HG03159 (cell line): ENCODE measurements around the gene CRYBA4.

Experiments
- ATAC-seq: cut with Tn5 transposase; IDR thresholded peaks from one replicate; pipeline ENCODE4 v1.9.1; 2021; ENCODE audit warnings: mild to moderate bottlenecking, moderate library complexity; ENCODE audit not compliant: unreplicated experiment

Gene CRYBA4

DNA sequence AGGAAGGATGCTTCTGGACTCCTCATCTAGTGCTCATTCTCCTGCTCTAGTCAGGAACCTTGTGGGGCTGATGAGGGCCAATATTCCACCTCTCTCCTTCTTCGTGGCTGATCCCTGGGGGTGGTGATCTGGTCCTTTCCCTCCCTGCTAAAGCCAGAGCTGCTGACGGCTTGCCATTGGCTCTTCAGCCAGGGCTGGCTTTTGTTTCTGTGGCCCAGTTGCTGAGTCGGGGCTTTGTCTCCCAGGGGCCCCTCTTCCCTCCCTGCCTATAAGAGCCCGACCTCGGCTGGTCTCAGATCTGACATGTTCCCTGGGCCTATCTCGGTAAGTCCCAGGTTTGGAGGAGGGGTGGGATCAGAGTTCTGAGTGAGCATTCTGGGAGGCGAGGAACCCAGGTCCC is at the start of gene CRYBA4:
TSS of gene CRYBA4 (plus strand) at position 301 of the 400 bp plus-strand sequence. CDS start 634 bp downstream, outside the sequence.
- ATAC-seq = no peak

DNA sequence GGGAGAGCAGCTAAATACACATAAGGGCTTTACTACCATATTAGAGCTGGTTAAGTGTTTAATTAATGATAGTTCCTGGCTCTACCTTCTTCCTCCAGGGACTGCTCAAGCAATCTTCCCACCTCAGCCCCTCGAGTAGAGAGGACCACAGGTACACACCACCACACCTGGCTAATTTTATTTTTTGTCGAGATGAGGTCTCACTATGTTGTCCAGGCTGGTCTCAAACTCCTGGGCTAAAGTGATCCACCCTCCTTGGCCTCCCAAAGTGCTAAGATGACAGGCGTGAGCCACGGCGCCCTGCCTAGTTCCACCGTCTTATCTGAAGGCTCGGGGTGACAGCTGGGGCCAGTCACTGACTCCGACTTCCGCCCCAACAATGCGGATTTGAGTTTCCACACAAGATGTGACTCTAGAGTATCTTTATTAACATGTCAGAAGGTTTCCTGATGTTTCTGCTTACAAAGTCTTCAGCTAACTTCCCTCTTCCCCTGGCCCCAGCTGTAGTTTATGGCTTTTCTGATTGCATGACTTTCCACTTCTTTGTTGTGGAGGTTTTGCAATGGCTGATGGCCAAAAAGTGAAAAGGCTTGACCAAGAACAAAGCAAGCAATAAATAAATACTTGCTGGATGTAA is 48.6 kb upstream of the CRYBA4 start:
- ATAC-seq = no peak

DNA sequence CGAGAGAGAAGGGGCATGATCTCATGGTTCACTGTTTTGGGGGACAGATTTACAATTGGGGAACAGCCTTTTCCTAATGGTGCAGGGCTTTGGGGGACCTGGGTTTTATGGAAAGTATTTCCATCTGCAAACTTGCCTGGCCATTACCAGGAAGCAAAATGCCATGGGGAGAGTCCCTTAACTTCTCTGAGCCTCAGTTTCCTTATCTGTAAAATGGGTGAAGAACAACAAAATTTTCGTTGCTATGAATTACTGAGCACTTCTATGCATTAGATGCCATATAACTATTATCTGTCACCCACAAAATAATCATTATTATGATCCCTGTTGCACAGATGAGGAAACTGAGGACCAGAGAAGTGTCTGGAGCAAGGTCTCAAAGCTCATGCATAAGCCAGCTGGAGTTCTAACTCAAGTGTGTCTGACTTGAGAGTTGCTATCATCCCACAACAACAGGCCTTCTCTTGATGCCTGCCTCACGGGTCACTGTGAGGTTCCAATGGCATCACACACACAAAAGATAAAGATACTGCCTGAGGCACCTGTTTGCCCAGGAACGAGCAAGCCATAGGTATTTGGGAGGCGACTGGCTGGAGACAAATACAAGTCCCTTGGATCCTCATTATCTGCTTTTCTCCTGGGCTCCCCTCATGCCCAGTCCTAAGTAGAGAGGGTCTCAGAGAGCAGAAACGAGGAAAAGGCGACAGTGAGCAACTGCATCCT is 47.6 kb upstream of the CRYBA4 start:
- ATAC-seq = no peak

DNA sequence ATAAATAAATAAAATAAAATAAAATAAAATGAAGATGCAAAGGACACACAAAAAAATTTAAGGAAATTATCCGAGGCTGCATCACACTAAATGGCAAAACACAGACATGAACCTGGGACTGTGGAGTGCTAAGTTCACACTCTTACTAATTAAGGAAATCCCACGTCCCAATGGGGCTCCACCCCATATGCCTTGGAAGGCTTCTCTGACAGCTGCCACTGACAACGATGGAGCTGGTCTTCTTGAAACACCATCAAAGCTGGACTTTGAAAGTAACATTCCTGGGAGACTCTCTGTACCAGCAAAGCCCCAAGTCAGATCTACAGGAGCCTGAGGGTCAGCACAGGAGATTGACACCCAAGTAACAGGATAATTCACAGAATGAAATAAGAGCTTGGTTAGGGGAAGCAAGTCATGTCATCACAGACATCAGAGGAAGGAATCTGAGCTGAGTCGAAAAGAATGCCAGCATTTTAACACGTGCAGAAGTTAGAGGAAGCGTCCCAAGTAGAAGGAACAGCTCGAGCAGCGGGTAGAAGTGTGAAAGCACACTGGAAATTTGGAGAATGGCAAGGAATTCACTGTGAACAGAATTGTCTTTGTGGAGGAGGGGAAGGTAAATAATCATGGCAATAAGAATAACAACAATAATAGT is 45.6 kb upstream of the CRYBA4 start:
- no peak for ATAC-seq

DNA sequence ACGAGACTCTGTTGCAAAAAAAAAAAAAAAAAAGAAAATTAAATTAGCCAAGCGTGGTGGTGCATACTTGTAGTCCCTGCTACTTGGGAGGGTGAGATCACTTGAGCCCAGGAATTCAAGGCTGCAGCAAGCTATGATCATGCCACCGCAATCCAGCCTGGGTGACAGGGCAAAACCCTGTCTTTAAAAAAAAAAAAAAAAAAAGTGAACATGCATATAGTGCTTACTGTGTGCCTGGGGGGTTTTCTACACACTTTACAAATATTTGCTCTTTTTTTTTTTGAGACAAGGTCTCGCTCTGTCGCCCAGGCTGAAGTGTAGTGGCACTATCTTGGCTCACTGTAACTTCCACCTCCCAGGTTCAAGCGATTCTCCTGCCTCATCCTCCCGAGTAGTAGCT is 44.7 kb upstream of the CRYBA4 start:
- no peak for ATAC-seq

DNA sequence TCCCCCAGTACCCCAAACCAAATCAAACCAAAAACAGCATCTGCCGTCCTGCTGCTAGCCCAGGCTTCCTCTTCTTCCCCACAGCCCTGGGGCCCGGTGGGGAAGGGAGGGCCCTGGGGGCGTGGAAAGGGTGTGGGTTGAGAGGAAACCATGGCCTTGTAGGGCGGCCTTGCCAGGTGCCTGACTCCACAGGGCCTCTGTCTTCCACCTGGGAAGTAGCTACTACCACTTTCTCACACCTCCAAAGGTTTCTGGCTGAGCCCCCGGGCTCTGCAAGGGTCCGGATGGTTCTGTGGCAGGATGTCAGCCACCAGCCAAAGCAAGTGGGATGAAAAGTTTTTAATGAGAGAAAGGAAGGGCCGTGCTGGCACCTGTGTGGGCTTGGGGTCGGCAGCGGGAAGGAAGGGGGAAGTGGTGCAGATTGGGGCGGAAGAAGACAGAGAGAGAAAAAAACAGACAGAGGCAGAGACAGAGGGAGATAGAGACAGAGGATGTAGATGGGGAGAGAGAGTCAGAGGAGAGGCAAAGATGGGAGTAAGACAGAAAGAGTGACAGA is 42.4 kb upstream of the CRYBA4 start:
- ATAC-seq = no peak

DNA sequence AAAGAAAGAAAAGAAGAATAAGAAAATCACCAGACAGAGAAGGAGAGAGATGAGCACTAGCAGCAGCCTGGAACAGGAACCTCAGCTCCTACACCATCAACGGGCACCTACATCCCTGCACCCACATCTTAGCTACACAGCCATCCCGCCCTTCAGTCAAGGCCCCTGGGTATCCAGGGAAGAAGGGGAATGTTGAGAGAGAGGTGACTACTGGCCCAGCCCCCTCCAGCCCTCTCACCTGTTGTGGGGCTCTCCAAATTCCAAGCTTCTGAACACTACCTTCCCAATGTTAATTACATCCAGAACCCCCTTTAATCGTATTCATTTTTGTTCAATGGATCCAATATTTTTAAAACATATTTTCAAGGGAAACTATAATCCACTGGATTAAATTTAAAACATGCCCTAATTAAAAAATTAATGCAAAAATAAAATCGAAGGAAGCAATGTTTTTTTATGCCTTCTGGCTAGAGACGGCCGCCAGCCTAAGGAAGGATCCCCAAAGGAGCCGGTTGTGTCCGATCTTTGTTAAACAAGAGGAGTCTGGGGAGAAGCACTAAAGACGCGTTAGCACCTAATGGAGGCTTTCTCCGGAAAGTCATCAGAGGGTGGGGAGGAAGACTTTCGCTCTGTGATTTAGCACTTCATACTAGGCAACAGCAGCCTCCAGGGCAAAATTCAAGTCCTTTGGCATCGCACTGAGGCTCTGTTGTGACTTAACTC is 41.4 kb upstream of the CRYBA4 start:
- ATAC-seq = no peak

DNA sequence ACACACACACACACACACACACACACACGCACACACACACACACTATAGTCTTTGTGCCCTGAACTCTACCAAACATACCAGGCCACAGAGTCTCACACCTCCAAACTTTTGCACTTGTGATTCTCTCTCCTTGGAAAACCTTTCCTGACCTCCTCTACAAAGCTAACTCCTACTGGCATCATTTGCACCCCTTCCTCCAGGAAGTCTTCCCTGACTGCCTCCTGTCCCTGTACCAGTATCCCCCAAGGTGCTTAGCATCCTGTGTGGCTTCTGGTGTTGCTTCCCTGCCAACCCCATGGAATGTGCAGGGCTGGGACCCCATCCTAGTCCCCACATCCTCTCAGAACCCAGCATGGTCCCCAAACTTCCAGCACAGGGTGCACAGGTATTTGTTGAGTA is 40.7 kb upstream of the CRYBA4 start:
- ATAC-seq = no peak

DNA sequence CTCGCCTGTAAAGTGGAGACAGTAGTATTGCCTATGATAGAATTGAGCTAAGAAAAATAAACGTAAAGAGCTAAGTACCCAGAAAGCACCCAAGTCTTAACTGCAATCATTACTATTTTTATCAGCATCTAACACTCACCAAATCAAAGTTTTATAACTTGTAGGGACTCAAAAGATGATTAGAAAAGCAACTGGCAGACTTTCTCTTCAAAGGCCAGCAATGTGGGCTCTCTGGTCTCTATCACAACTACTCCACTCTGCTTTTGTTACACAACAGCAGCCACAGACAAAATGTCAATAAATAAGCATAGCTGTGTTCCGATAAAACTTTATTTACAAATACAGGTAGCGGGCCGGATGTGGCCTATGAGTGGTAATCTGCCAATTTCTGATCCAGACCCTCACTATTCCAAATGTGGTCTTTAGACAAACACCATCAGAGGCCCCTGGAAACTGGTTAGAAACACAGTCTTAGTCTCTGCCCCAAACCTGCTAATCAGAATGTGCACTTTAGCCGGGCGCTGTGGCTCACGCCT is 40.1 kb upstream of the CRYBA4 start:
- no peak for ATAC-seq

DNA sequence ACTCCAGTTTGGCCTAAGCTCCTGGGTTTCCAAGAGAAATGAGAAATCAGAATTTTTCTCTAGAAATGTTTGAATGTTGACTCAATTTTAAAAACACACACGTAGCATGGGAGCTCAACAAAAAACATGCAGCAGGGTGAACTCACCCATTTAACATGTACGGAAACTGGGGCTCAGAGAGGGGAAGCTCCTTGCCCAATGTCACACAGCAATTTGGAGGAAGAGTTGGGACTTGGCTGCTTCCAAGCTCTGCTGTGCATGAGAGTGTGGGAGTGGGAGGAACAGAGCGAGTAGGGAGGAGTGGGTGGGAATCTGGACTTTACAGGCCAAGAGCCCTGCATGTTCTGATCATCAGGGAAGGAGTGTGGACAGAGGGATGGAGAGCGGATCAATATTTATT is 37.8 kb upstream of the CRYBA4 start:
- no peak for ATAC-seq

DNA sequence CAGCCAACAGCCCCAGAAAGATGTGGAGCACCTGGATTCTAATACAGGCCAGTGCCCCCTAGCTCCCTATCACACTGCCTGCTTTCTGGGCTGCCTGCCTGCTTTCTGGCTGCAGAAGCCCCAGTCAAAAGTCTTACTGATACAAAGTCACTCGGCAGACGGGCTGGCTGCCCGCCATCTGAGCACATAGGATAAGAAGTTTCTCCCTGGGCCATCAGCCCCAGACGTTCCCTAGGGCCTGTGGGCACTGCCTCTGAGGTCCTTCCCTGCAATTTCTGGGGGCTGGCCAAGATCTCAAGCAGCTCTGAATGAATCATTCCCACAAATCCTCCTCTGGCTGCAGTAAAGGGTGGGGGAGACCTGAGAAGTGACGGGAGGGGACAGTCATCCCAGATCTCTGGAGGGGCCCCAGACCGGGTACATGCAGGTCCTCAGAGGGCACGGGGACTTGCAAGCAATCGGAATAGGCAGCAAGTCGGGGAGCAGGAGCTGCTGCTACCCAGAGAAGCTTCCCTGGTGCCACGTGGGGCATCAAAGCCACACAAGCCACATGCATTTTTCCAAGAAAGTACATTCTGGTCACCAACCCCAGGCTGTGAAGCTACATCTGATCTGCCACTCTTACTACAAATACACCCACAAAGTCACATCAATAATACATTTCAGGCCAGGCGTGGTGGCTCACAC is 36.5 kb upstream of the CRYBA4 start:
- no peak for ATAC-seq

DNA sequence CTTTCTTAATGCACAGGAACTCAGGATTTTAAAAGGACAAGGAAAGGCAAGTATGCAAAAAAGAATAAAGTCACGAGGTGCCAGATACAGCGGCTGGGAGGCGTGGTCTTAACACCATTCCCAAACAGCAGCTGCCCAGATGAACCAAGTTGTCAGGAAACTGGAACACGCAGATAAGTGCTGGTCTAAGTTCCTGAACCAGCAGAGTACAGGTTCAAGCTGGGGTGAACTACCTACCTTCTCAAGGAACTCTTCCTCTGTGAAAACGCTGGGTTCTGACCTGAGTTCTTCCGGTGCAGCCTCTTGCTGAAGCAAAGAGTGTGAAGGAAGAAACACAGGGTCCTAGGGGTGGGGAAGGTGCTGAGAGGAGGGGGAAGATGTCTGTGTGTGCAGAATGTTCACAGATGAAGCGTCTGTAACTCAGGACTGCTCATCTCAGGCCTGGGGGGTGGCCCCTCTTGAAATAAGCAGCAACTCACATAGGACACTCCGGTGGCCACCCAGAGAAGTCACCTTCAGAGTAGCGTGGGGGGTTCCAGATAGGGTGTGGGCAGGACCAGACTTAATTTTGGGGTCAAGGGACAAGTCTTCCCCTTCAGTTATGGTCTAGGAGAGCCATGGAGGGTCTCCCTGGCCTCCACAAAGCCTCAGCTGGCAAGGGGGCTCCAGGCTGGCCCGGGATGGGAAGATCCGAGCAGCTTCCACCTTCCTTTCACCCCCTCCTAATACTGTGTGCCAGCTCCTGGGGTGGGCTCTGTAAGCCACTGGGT is 35.0 kb upstream of the CRYBA4 start:
- ATAC-seq = no peak

DNA sequence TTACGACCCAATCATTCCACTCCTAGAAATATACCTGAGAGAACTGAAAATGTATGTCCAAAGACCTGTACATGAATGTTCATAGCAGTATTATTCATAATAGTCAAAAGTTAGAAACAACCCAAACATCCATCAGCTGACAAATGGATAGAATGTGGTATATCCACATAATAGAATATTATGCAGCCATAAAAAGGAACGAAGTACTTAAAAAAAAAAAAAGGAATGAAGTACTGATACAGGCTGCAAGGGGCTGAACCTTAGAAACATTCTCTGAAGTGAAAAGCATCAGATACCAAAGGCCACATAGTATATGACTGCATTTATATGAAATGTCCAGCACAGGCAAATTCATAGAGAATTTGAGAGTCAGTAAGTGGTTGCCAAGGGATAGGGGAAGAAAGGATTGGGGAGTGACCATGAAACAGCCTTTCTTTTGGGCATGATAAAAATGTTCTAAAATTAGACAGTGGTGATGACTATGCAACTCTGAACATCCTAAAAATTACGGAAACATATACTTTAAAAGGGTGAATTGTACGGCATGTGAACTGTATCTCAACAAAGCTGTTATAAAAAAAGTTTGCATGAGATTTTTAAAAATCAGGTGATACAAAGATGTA is 33.7 kb upstream of the CRYBA4 start:
- no peak for ATAC-seq

DNA sequence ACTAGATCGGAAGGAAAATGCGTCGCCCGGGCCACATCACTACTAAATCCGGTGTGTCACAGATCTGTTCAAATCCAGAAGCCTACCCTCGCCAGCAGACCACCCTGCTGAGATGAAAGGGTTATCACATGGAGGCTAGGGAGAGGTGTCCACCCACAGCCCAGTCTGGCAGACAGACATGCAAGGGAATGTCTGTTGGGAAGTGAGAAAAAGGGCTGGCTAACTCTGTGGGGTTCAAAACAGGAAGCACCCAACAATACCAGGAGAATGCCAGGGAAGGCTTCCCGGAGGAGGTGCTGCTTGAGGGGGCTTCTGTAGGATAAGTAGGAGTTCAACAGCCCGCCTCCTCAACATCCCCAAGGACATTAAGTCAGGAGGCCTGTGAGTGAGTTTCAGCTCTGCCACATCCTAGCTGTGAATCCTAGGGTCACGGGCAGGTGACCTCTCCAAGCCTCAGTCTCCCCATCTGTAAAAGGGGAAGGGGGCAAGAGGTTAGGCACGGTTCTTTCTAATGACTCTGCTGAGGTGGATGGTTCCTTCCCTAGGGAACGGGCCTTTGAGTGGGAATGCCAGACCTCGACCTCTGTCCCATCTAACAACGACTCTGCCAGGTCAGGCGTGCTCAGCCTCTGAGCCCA is 32.9 kb upstream of the CRYBA4 start:
- no peak for ATAC-seq

DNA sequence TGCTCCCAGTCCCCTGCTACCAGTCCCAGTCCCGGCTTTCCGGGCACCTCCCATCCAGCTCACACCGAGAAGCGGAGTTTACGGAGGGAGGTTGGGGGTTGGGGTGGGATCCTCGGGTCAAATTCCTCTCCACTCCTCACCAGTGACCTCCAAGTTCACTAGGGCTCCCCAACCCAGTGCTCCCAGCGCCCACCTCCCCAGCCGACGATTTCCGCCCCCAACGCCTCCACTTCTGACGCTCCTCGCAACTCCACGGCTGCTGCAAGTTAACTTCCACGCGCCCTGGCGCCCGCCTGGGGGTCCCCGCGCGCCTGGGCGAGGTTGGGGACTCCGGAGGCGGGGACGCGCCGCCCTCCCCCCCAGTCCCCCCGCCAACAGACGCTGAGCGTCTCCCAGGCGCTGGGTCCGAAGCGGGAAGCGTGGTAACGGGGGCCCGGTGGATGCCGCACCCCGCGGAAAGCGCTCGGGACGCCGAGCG is 32.4 kb upstream of the CRYBA4 start:
- peak; percentile 9 for ATAC-seq

DNA sequence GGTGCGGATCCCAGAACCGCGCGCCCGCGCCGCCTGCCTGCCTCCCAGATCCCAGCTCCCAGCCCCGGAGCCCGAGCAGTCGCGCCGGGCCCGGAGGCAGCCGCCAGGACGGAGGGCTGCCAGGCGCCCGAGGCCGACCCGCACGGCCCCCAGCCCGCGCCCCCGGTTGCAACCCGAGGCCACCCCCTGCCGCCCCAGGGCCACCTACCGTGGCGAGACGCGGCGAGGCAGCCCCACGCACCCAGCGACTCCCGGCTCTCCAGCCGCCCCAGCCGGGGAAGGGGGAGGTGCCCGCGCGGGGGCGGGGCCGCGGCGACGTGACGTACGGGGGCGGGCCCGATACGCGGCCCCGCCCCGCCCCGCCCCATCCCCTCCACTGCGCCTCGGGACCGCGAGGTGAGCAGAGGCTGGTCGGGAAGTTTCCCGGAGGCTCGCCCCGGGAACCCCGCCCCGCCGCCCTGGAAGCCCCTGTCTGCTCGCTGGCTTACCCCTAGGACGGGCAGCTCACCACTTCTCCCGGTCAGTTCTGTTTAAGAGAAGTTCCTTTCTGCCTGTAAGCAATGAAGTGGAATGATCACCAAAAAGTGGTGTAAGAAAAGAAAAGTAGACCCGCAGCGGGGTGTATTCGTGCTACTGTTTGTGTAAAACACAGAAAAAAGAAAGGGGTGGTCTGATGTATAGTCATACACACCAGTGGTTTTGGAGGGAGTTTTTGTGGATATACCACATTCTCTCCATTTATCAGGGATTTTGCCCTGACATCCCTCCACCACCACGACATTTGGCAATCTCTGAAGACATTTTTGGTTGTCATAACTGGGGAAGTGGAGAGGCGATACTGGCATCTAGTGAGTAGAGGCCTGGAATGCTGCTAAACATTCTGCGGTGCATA is 31.7 kb upstream of the CRYBA4 start, which contains the start of gene TPST2:
TSS of gene TPST2 (minus strand) at position 288 of the 892 bp plus-strand sequence. CDS start 48,502 bp downstream, outside the sequence.
- ATAC-seq = peak; percentile 55

DNA sequence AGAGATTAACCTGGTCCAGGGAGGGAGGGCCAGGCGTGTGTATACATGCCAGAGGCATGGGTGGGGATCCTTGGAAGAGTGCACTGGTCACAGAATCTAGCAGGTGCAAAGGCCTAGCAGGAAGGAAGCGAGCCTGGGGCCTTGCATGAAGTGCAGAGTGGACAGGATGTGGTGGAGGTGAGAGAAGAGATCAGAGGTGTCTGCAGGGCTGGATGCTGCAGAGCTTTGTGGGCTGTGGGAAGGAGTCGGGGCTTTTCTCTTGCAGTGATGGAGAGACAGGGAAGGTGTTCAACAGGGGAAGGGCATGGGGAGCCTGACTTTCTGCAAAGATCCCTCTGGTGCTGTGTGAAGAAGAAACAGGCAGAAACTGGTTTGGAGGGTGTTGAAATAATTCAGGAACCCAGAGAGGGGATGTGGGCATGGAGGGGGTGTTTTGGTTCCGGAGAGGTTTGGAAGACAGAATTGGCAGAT is 29.3 kb upstream of the CRYBA4 start:
- no peak for ATAC-seq
